Right cardiac atrium (tissue), 5 donors: ENCODE measurements around the gene KIF14. TPM values are rescaled to one million over a fixed set of nuclear protein-coding genes. Genes with fewer than 3 reads are reported as not detected.

Experiments used
- ATAC-seq, 2 donors: fragments of 200-7000 bp; cut with Tn5 transposase; one replicate each; pipeline versions ENCODE4 v1.8.0 to v1.9.1; 2020; ENCODE audit warnings: moderate library complexity in 2 of 2, mild to moderate bottlenecking in 1 of 2
- DNase-seq, 3 donors: peaks; one replicate each; pipeline ENCODE4 v3.0.0-alpha.2; 2020
- H3K27ac ChIP-seq: one replicate; pipeline ENCODE4 v1.5.1; 2013; ENCODE audit warnings: mild to moderate bottlenecking, low read length, control low read depth, moderate library complexity
- H3K27me3 ChIP-seq: one replicate; pipeline ENCODE4 v1.6.1; 2013; ENCODE audit not compliant: control insufficient read depth, insufficient read depth
- H3K4me1 ChIP-seq: one replicate; pipeline ENCODE4 v1.6.1; 2013; ENCODE audit warnings: low read length; ENCODE audit not compliant: control insufficient read depth, insufficient read depth
- H3K4me3 ChIP-seq: one replicate; pipeline ENCODE4 v1.5.1; 2013; ENCODE audit warnings: low read length, control low read depth
- H3K9me3 ChIP-seq: one replicate; pipeline ENCODE4 v1.6.1; 2013; ENCODE audit warnings: low read length; ENCODE audit not compliant: control insufficient read depth
- WGBS: extraction: QIAGEN DNeasy Blood & Tissue Kit; methylation state at CpG from one replicate; pipeline ENCODE4 v1.1.7; 2013; 5-methylcytosine and 5-hydroxymethylcytosine counted together
- intact Hi-C, 4 donors: fragments of 100-400 bp; cut with DNase I; formaldehyde crosslinking; loops; one replicate each; pipeline versions ENCODE4 v1.11.0 to v1.14.0; 2022 to 2023
- polyA plus RNA-seq: library from polyadenylated mRNA; stranded (reverse); fragments of 200-250 nt; gene quantifications from one replicate; pipeline ENCODE4 v1.2.3, GENCODE V29; 2013
- total RNA-seq, 4 donors: library from RNA; stranded (reverse); fragmentation: NEBNext Ultra II Directional; extraction: Animal tissue kit (Norgen Biotek cat#: 25700); gene quantifications; one replicate each; pipeline ENCODE4 v1.2.1, GENCODE V29; 2021
- donor health status: healthy with polysubstance abuse.
- donor health status: DM: no; HTN: yes; CAD: no.
- donor health status: DM: no; HTN: no; CAD: no.
- donor health status: DM: no; HTN: yes; CAD: no; lungs with severe emphysema.
- donor health status: DM: yes; HTN: yes; CAD: no.

Gene KIF14
- total and polyA plus RNA-seq, 5 donors = 0.02 to 0.37 (median 0.17) TPM

DNA sequence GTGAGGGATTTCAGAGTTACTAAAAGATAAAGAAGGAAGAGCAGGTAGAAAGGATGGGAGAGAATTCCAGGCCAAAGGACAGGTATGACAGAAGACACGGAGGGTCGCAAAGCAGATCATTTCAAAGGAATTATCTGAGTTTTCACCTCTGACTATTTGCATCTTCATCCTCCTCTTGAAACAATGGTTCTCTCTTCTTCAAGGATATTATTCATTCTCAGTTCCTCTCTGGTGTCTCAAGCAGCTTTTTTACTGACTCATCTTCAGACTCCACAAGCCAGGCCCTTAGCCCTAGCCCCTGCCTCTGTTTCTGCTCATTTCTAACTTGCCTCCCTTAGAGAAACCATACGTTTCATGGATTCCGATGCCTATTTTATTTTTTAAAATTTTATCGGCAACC is 34.1 kb upstream of the KIF14 start:
- no peaks in the 10 kb centered on the region for H3K4me1 ChIP-seq
- intact Hi-C loops = no loop called here

DNA sequence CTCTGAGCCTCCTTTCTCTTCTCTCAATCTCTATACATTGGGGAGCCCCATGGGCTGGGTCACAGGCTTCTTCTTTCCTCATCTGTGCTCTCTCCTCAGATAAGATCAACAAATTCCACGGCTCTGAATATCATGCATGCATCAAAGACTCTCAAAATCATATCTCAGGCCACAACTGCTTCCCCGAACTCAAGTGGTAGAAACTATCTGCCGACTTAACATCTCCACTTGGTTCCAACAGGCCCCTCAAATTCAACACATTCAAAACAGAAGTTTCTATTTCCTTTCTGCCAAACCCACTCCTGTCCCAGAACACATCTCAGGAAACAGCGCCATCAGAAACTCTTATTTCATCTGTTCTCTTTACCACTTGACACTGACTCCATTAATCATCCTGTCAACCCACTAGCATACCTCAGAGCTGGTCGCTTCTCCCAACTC is 32.5 kb upstream of the KIF14 start:
- Histone ChIP-seq H3K27me3 (no peaks in the 10 kb centered on the region), H3K27ac (no peak overlapping the region), H3K4me1 (no peaks in the 10 kb centered on the region), H3K4me3 (no peak overlapping the region), H3K9me3 (no peaks in the 10 kb centered on the region)
- ATAC-seq (no peak), DNase-seq (no peak)
- 72% methylated on average over 5 of the region's 5 CpGs for WGBS
- intact Hi-C loops = no loop called here

More for the DNA sequence above, 34.1 kb upstream of the KIF14 start:
- no peak for DNase-seq
- H3K27me3 ChIP-seq = no peaks in the 10 kb centered on the region
- ATAC-seq = no peak
- H3K4me3 ChIP-seq = no peak overlapping the region
- no peaks in the 10 kb centered on the region for H3K9me3 ChIP-seq
- no peak overlapping the region for H3K27ac ChIP-seq
- WGBS = 95% methylated on average over 5 of the region's 5 CpGs

- Histone ChIP-seq H3K27me3 (no peaks in the 10 kb centered on the region), H3K9me3 (no peaks in the 10 kb centered on the region), H3K4me1 (no peaks in the 10 kb centered on the region), H3K27ac (no peak overlapping the region), H3K4me3 (no peak overlapping the region)
- DNase-seq (no peak), ATAC-seq (no peak)
- 100% methylated on average over 1 of the region's 1 CpG for WGBS
- intact Hi-C loops = no loop called here
Observed at GRCh38 chr1:200652378-200652777, 31.8 kb upstream of the KIF14 start.

DNA sequence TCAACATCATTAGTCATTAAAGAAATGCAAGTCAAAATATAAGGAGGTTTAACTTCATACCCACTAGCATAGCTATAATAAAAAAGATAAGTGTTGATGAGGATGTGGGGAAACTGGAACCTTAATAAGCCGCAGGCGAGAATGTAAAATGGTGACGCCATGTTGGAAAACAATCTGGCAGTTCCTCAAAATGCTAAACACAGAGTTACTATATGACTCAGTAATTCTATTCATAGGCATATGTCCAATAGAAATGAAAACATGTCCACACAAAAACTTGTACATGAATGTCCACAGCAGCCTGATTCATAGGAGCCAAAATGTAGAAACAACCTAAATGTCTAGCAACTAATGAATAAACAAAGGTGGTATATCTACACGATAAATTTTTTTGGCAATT is 26.0 kb upstream of the KIF14 start:
- intact Hi-C loops = no loop called here
- no peak for ATAC-seq
- no peak overlapping the region for H3K27ac ChIP-seq
- no peaks in the 10 kb centered on the region for H3K27me3 ChIP-seq
- DNase-seq = no peak
- WGBS = 94% methylated on average over 4 of the region's 4 CpGs
- H3K4me1 ChIP-seq = no peaks in the 10 kb centered on the region
- no peaks in the 10 kb centered on the region for H3K9me3 ChIP-seq
- H3K4me3 ChIP-seq = no peak overlapping the region

GRCh38 chr1:200644021-200644420 is 23.5 kb upstream of the KIF14 start:
- no peak for DNase-seq
- H3K9me3 ChIP-seq = no peaks in the 10 kb centered on the region
- no peak for ATAC-seq
- H3K27me3 ChIP-seq = no peaks in the 10 kb centered on the region
- H3K4me1 ChIP-seq = no peaks in the 10 kb centered on the region
- no peak overlapping the region for H3K27ac ChIP-seq
- no peak overlapping the region for H3K4me3 ChIP-seq
- intact Hi-C loops = no loop called here

GRCh38 chr1:200642481-200642880 is 21.9 kb upstream of the KIF14 start:
- no peaks in the 10 kb centered on the region for H3K27me3 ChIP-seq
- H3K4me1 ChIP-seq = no peaks in the 10 kb centered on the region
- no peaks in the 10 kb centered on the region for H3K9me3 ChIP-seq
- DNase-seq (no peak), ATAC-seq (no peak)
- no peak overlapping the region for H3K4me3 ChIP-seq
- intact Hi-C loops = no loop called here
- WGBS = 77% methylated on average over 6 of the region's 6 CpGs
- H3K27ac ChIP-seq = peak overlapping the region; percentile 19

DNA sequence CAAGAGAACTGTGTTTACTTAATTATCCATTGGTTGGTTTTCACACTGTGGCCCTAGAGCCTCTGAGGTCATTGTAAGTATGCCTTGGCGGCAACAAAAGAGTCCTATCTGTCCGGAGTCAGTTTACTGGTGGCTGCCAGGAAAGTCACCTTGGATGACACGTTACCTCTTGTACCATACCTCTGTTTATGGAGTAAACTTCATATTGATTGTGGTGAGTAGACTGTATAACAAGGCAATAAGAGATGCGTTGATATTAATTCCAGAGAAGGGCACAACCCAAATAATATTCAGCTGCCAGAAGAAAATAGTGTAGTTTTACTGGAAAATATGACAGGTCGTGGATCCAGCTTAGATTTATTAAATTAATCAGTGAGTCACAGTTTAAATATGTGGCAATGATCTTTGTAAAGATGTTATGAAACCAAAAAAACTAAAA is 20.4 kb upstream of the KIF14 start:
- DNase-seq (no peak), ATAC-seq (no peak)
- no peak overlapping the region for H3K4me3 ChIP-seq
- 74% methylated on average over 5 of the region's 5 CpGs for WGBS
- intact Hi-C loops = no loop called here
- H3K27ac ChIP-seq = no peak overlapping the region
- H3K27me3 ChIP-seq = no peaks in the 10 kb centered on the region
- H3K4me1 ChIP-seq = no peaks in the 10 kb centered on the region
- no peaks in the 10 kb centered on the region for H3K9me3 ChIP-seq

DNA sequence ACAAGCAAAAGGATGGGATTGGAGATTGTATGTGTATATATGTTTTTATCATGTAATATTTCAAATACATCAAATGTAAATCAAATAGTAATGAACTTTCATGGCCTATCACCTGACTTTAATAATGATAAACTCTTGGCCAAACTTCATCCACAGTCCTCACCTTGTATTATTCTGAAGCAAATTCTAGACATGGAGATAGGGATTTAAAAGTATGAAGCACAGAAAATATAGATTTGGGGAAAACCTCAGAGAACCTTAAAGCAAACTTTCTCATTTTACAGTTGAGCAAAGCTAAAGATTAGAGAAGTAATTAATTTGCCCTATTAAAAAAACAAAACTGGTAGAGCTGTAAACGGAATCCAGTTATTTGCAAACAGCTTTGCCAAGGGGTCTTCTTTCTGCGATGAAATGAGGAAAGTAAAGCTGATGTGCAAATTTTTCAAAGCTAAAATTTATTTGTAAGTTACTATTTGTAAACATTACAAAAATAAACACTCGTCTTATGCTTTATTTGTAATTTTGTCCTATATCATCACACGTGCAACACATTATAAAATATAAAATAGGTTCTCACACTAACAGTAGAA is 19.9 kb upstream of the KIF14 start:
- DNase-seq = no peak
- H3K4me3 ChIP-seq = no peak overlapping the region
- no peaks in the 10 kb centered on the region for H3K27me3 ChIP-seq
- intact Hi-C loops = no loop called here
- no peaks in the 10 kb centered on the region for H3K4me1 ChIP-seq
- H3K9me3 ChIP-seq = no peaks in the 10 kb centered on the region
- 95% methylated on average over 4 of the region's 4 CpGs for whole genome bisulfite sequencing
- ATAC-seq = no peak
- H3K27ac ChIP-seq = no peak overlapping the region

- no peaks in the 10 kb centered on the region for H3K9me3 ChIP-seq
- DNase-seq (no peak), ATAC-seq (no peak)
- H3K27me3 ChIP-seq = no peaks in the 10 kb centered on the region
- no peaks in the 10 kb centered on the region for H3K4me1 ChIP-seq
- intact Hi-C loops = no loop called here
- no peak overlapping the region for H3K27ac ChIP-seq
- H3K4me3 ChIP-seq = no peak overlapping the region
- WGBS = 70% methylated on average over 7 of the region's 7 CpGs
Observed at GRCh38 chr1:200638073-200638472, 17.5 kb upstream of the KIF14 start.

DNA sequence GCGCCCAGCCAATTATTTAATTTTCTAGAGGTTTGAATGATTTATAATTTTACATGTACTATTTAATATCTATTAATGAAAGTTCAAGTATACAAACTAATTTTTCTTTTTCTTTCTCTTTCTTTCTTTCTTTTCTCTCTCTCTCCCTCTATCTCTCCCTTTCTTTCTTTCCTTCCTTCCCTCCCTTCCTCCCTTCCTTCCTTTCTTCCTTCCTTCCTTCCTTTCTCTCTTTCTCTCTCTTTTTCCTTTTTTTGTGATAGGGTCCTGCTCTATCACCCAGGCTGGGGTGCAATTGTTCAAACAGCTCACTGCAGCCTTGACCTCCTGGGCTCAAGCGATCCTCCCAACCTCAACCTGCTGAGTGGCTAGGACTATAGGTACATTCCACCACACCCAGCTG is 16.1 kb upstream of the KIF14 start:
- H3K9me3 ChIP-seq = no peaks in the 10 kb centered on the region
- intact Hi-C loops = no loop called here
- no peaks in the 10 kb centered on the region for H3K4me1 ChIP-seq
- WGBS = 98% methylated on average over 2 of the region's 2 CpGs
- no peak for DNase-seq
- no peak overlapping the region for H3K4me3 ChIP-seq
- H3K27ac ChIP-seq = no peak overlapping the region
- H3K27me3 ChIP-seq = no peaks in the 10 kb centered on the region
- ATAC-seq = no peak

GRCh38 chr1:200634261-200635122 is 13.9 kb upstream of the KIF14 start:
- ATAC-seq = no peak
- H3K9me3 ChIP-seq = no peaks in the 10 kb centered on the region
- no peak overlapping the region for H3K4me3 ChIP-seq
- H3K27me3 ChIP-seq = no peaks in the 10 kb centered on the region
- H3K4me1 ChIP-seq = no peaks in the 10 kb centered on the region
- no peak for DNase-seq
- intact Hi-C loops = no loop called here
- H3K27ac ChIP-seq = no peak overlapping the region
- 42% methylated on average over 2 of the region's 2 CpGs for WGBS
